Activated CD8-positive, alpha-beta memory T cell treated with anti-CD3 and anti-CD28 coated beads, Interleukin-2, amount 50 U/mL, for 4 hours (primary cell): ENCODE results near the gene ARHGAP10.
"Not testable (repeated sequence)": the region's sequence is repeated elsewhere in the genome, so short reads cannot be mapped to it uniquely, and the experiment has no call there.

Experiments used
- DNase-seq: peaks from one replicate; pipeline ENCODE4 v3.0.0-alpha.2; 2020

Gene ARHGAP10

GRCh38 chr4:147772056-147772455 lies 40.2 kb downstream of the ARHGAP10 start:
- no peak for DNase-seq

GRCh38 chr4:147772459-147772969 lies 40.6 kb downstream of the ARHGAP10 start:
- DNase-seq, result no peak

DNA sequence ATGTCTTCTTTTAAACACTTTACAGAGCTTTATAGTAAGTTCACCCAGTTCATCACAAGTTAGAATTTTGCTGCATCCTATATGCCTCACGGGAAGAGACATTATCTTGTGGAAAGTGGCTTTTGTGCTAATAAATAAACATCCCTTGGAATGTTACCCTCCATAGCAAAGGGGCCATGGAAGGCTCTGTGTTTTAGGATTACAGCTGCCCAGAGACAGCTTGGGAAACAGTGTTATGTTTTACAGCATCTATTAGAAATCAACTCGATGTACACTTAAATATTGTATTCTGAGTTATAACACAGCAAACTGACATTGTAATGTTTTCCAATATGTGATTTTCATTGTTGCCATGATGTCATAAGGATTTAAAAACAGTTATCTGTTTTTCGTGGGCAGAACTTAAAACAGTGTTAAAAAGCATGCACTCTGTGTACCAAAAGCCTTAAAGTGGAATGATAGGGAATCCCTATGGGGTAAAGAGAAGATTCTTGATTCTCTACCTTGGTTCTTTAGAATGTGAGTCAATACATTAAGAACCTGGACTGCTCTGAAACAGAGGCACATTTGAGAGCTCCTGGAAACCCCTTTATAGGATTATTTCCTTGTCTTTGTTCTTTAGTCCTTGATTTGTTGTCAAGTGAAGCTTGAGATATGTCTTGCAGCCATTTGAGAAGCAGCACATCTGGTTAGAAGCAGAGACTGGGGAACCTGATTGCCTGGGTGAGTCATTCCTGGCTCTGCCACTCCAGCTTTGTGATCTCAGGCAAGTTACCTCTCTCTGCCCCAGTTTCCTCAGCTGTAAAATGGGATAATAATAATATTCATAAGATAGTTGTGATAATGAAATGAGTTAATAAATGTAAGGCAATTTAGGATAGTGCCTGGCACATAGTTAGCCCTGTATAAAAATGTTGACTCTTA lies 41.6 kb downstream of the ARHGAP10 start:
- no peak for DNase-seq

DNA sequence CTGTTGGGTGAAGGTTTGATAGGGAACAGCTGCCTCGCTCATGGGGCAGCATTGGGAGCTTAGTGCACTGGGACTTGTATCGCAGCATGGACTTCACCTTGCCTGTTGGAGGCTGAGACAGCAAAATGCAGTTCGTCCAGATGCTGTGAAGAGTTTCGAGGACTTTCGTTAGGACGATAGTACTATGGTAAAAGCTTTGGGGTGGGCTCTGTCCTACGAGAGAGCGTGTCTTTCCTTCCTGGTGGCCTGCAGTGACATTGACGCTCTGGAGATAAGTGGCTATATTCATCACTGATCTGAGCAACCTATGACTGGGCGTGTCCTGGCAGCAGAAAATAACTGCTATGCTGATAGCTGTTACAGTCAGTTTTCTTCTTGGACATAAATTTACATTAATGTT lies 44.8 kb downstream of the ARHGAP10 start:
- DNase-seq, result no peak

- no peak for DNase-seq
Measured at GRCh38 chr4:147777456-147778091, 45.7 kb downstream of the ARHGAP10 start.

- no peak for DNase-seq
Measured at GRCh38 chr4:147778942-147779341, 47.1 kb downstream of the ARHGAP10 start.

- no peak for DNase-seq
Measured at GRCh38 chr4:147779451-147779850, 47.6 kb downstream of the ARHGAP10 start.

GRCh38 chr4:147780137-147780777 lies 48.4 kb downstream of the ARHGAP10 start:
- no peak for DNase-seq

DNA sequence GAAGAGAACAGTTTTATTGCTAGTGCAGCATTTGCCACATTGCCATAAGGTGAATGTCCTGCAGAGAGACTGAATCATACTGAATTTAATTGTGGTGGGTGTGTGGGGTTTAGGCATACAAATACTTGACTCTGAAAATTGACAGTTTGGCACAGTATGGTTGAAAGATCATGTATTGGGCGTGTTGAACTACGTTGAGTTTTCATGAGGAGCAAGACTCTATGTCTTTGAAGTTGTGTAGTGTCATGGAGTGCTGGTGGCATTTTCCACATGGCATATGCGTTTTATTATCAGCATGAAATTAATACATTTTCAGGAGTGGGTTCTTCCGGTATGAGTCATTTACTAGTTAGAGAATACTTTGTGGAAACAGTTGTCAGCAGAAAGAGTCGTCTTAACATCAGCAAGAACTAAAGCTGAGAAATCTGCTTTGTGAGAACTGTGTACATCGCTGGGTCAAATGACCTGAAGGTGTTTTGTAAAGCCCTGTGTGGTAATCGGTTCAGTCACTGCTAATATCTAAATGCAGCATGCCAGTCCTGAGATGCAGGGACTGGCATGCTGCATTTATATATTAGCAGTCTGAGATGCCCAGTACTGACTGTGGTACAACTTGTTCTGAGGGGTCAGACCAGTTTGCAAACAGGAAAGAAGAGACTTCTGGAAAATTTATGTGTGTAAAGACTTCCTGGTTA lies 50.3 kb downstream of the ARHGAP10 start:
- DNase-seq, result no peak

DNA sequence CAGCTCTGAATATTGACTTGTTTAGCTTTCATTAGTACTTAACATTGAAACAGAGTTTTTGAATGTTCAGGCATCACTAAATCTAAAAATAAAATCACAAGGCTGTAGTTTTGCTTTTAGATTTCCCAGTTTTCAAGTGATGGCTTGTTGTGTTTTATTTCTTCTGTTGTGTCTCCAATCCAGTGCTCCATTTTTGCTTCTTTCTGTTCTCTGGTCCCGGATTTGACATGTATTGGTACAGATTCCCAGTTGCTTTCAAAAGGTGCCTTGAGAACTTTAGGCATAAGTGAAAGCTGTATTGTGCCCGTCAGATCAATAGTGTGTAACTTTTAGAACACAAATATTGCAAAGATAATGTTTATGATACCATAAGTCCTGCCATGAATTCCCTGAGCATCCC lies 53.2 kb downstream of the ARHGAP10 start:
- no peak for DNase-seq

DNA sequence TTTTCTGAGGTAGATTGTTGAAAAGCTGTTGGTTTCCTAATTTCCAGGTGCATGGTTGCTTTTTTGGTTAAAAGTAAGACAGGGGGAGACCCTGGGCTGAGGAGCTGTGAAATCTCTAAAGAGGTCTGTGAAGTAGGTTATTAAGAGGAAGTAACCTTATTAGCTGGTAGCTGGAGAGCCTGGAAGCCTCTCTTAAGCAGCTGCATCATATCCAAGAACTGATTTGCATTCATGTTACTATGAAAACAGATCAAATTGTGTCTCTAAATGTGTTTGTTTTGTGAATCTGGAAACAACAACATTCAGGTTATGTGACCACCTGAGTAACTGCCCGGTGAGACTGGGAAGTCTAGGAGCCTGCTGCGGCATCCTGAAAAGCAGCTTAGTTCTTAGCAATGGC lies 54.1 kb downstream of the ARHGAP10 start:
- no peak for DNase-seq

DNA sequence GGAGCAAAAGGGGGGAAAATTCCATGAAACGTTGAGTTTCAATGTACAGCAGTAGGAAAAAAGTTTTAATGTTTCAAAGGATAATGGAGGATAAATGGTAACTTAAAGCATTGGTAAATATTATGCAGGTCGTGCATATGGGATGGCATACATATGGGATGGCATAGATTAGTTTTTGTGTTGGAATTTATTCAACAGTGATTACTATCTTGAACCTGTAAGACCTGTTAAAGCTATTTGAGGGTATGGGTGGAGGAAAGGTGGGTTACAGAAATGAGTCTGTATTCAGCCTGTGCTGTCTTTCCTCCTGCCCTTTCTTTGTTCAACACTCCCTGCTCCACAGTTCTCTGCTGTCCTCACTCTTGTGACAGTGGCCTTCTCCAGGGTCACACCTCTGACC lies 54.6 kb downstream of the ARHGAP10 start:
- DNase-seq, result no peak

DNA sequence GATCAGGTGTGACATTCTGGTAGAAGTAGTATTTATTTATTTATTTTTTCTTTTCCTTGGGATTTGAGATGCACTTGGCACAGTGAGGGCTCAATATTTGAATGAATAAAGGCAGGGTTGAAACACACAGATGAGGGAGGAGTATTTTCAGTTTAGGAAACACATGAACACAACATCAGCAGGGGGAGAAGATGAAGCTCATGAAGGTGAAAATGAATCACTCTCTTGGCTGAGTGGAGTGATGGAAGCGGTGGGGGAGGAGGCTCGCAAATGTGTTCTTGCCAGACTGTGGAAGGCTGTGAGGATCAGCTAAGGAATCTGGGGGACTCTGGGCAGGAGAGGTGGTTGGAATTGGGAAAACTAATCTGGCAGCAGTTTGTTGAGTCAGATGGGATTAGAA lies 55.3 kb downstream of the ARHGAP10 start:
- DNase-seq, result no peak

DNA sequence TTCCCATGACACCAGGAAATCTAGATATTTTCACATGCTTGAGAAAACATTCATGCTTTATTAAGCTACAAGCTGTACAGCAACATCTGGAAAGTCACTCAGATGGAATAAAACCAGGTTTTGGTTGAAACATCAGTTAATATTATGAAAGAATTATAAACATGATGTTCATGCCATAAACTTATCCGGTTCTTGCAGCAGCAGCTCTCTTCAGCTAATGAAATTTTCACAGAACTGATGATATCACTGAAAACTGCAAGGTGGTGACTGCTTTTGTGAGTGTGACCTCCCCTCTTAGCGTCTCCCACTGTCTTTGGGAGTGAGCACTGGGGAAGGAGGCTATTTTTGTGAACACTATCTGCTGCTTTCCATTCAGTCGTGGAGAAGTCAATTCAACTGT lies 56.9 kb downstream of the ARHGAP10 start:
- DNase-seq, result no peak

- DNase-seq, result no peak
Measured at GRCh38 chr4:147789596-147789995, 57.7 kb downstream of the ARHGAP10 start.

DNA sequence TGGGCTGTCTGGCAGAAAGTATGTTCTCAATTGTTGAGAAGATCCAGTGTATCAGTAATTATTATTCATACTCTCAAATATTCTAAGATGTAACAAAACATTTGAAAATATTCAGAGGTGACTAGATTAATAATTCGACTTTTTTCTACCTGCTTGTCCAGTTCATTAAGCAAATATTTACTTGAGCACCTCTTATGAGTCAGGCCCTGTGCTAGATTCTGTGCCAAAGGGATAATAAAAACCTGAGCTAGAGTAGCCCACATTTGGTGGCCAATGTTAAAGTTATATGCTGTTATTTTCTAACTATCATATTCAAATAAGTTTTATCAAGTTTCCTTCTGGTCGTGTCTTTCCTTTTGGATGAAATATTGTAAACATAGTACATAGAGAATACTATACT lies 58.5 kb downstream of the ARHGAP10 start:
- DNase-seq, result no peak

DNA sequence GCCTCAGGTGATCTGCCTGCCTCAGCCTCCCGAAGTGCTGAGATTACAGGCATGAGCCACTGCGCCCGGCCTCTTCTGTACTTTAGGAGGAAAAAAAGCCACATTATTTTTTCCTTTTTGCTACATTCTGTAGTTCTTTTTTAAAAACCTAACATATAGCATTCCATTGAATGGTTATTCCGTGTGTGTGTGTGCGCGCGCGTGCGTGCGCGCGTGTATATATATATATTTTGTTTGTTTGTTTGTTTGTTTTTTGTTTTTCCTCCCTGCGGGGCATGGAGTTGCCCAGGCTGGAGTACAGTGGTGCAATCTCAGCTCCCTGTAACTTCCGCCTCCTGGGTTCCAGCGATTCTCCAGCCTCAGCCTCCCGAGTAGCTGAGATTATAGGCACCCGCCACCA lies 59.5 kb downstream of the ARHGAP10 start:
- DNase-seq, result no peak

DNA sequence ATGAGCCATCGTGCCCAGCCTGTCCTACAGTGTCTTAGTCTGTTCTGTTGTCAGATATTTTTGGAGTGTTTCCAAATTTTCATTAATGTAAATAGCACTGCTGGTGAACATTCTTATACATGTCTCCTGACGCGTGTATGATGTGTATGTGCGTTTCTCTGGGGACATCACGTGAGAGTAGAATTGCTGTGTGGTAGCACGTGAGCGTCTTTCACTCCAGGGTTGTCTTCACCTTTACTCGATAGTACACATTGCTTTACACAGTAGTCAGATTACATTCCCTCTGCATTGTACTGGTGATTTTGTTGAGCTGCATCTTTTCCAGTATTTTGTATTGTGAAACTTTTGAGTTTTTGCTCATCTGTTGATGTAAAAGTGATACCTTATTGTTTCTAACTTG lies 60.0 kb downstream of the ARHGAP10 start:
- DNase-seq, result no peak

DNA sequence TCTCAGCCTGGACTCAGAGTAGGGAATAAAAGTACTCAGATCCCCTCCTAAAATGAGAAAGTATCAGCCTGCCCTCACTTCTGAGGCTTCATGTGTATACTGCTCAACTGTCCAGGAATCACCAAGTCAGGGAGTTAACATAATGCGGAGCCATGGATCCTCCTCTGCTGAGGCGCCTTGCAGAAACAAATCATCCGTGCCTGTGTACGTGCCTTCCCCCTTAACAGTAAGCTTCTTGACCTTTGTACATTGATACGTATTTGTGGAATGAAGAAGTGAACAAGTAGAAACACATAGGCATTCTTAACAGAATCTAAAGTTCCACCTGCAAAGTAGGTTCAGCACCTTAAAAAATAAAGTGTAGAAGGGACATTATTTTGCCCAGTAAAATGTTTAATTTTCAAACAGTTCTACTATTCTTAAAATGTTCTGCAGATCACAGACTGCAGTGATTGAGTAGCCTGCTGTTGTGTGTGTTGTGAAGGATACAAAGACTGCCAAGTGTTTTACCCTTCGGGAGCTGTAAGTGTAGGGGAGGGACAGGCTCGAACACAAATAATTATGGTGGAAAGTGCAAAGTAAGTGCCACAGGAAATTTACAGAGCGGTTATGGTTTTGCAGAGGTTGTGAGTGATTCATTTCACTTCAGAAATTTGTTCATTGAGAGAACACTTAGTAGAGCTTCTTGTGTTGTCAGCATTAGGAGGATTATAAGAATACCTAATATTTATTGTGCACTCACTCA lies 61.9 kb downstream of the ARHGAP10 start:
- DNase-seq, result no peak

- no peak for DNase-seq
Measured at GRCh38 chr4:147794314-147794680, 62.4 kb downstream of the ARHGAP10 start.

DNA sequence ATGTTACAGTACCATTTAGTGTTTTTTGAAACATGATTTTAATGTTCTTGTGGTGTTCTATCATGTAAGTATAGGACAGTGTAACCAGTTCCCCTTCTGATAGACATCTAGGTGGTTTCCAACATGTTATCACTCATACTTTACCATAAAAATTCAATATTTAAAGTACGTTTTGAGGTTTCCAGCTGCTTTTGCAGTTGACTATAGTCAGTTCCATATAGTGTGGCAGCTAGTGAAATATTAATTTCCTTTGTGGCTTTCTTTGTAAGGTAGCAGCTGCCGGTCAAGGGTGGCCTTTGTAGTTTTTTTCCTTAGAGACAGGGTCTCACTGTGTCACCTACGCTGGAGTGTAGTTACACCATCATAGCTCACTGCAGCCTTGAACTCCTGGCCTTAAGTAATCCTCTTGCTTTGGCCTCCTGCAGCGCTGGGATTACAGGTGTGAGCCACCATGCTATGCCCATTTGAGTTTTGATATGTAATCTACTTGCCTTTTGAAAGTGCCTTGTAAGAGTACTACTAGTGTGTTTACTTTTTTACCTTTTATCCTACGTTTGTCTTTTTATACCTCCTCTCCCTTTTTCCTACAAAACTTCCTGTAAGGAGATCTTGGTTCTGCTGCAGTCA lies 63.0 kb downstream of the ARHGAP10 start:
- no peak for DNase-seq

DNA sequence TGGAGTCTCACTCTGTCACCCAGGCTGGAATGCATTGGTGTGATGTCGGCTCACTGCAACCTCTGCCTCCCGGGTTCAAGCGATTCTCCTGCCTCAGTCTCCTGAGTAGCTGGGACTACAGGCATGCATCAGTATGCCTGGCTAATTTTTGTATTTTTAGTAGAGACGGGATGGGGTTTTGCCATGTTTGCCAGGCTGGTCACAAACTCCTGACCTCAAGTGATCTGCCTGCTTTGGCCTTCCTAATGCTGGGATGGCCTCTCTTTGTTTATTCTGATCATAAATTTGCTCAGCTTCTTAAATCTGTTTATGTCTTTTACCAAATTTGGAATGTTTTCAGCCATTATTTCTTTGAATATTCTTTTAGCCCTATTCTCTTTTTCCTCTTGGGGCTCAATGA lies 67.2 kb downstream of the ARHGAP10 start:
- DNase-seq, result not testable (repeated sequence)
